GM18526 (cell line): ENCODE measurements around the gene FGGY.

Source experiments
- POLR2A ChIP-seq: IDR thresholded peaks from 3 replicates; pipeline ENCODE4 v1.6.1; 2011; ENCODE audit not compliant: insufficient read length; ENCODE audit errors: extremely low read depth

The FGGY gene

DNA sequence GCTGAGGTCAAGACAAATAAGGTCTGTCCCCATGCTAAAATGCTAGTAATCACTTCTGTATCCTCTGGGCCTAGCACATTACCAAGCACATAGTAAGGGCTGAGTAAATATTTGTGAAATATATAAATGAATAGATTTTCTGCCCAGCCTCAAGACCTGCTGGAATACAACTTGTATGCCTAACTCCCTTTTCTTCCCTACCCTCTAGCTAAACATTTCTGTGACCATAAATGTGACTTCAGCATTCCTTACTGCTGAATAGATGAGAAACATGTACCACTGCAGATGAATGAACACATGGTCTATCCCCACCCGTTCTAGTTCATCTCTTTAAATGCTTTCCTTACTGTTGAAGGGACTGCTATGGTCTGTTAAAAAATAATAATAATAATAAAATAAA lies 308.9 kb downstream of the FGGY start:
- no peak for TF ChIP-seq POLR2A

DNA sequence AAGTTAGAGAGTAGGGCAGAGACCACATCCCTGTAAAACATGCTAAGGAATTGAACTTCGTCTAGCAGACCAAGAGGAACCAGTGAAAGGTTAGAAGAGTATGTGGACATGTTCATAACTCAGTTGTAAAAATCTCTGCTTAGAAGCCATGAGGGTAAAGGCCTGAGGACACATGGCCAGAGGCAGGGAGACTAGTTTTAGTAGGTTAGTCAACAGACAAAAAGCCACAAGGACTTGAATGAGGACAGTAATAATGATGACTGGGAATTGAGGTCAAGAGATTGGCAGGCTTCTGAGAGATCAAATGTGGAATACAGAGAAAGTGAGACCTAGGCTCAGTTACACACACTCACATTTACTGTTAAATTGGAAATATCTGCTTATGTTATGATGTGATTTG lies 312.4 kb downstream of the FGGY start:
- TF ChIP-seq POLR2A: no peak

DNA sequence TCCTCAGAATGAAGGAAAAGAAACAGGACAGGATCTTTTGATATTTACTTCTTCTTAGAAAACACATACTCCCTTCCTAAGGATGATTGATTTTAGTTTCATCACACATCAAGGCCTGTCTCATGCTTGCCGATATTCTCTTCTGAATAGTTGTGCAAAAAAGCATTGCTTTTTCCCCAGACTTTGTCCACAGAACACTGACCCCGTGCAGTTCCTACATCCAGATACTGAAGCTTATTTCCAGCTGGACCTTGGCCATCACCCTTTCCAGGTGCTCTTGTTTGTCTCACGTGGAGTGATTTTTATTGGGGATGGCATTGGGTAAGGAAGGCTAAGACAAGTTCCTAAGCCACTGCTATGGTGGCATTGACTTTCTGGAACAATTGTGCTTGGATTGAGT lies 320.5 kb downstream of the FGGY start:
- TF ChIP-seq POLR2A: no peak

DNA sequence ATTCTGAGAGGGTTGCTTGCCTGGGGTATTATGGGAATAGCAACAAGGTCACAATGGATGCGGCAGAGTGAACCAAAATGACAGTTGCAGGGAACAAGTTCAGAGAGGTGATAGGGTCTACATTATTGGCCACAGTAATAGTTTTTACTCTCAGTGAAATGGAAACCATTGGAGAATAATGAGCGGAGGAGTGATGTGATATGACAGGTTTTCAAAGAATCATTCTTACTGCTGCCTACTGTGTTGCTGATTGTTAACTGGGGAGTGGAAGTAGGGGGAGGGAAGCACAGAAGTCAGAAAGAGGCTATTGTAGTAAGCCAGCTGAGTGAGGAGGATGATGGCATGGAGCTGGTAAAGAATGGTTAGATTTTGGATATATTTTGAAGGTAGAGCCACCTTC lies 322.7 kb downstream of the FGGY start:
- no peak for TF ChIP-seq POLR2A

DNA sequence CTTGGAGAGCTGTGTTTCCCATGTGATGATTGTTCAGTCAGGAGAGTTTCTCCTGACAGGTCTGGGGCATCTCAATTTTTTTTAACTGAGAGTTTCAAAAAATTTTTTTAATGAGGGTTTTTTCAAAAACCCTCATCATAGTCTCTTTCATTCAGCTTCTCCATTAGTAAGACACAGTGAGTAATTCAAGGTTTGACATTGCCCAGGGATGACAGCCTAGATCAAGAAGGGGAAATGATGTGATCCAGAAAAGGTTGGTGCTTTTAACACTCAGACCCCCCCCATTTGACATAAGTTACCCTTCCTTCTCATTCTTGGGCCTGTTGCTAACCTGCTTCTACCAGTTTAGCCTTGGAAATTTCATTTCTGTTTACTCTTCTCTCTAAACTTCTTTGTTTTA lies 328.5 kb downstream of the FGGY start:
- no peak for TF ChIP-seq POLR2A

DNA sequence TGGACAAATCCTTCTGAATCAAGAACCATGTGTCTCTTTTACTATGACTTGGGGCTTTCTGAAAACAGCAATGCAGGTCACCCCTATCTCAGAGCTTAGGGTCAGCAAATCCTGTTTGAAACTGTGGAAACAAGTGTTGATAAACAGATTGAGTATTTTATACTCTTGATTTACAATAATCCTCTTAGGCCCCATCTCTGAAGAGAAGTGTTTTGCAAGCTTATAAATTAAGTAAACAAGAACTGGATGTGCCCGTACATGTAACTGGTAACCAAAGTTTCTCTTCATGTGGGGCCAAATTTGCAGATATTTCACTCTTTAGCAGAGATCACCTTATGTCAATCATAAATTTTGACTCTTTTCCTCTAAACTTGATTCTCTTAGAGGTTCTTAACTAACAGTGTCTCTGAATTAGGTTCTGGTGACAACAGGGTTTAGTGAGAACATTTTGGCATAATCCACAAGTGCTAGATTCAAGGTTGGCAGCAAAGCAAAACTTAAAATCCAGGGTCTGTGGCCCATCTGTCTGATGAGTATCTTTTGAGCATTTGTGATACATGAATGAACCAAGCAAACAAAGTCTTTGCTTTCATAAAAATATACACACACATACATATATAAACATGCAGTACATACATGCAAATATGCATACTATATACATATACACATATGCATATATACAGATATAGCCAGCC lies 334.8 kb downstream of the FGGY start:
- TF ChIP-seq POLR2A: no peak

GRCh38 chr1:59635097-59635496 lies 338.2 kb downstream of the FGGY start:
- no peak for TF ChIP-seq POLR2A

GRCh38 chr1:59638231-59638711 lies 341.4 kb downstream of the FGGY start:
- no peak for TF ChIP-seq POLR2A

- TF ChIP-seq POLR2A: no peak
Observed at GRCh38 chr1:59639266-59639665, 342.4 kb downstream of the FGGY start.

- TF ChIP-seq POLR2A: no peak
Observed at GRCh38 chr1:59640851-59641250, 344.0 kb downstream of the FGGY start.

GRCh38 chr1:59641836-59642235 lies 344.9 kb downstream of the FGGY start:
- TF ChIP-seq POLR2A: no peak

GRCh38 chr1:59643526-59643925 lies 346.6 kb downstream of the FGGY start:
- TF ChIP-seq POLR2A: no peak

GRCh38 chr1:59645893-59646292 lies 349.0 kb downstream of the FGGY start:
- no peak for TF ChIP-seq POLR2A

DNA sequence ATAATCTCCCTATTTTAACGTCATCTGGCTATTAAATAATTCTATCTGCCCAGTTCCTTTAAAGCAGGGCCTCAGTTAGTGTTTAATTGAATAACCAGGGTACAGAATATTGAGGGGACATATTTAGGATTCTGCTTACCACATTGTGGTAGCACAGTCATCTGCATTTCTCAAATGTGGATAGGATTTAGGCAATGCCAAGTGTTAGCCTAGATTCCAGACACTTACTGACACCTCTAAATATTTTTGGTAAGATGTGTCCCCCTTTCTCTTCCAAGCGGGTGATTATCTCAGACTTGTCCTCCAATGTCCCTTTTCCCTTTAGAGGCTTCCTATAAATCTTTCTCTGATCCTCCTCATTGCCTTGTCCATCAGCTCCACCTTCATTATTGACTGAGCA lies 357.1 kb downstream of the FGGY start:
- TF ChIP-seq POLR2A: no peak

GRCh38 chr1:59657873-59658465 lies 361.1 kb downstream of the FGGY start:
- TF ChIP-seq POLR2A: no peak

DNA sequence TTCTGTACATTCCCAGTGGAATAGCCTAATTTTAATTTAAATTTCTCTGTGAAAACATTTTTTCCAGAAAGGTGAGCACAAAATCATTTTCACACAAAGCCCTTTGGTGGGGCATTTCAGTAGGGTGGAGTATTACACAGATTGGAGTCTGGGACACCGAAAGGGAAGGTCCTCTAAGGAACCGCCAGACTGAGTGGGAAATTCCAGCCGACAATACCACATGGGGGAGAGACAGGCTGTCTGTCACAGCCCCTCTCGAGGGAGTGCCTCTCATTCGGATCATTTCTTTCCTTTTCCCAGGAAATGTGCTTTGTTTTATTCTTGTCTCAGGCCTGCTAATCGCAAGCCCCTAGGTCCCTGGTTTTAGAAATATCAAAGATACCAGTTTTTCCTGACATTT lies 367.3 kb downstream of the FGGY start:
- no peak for TF ChIP-seq POLR2A

- no peak for TF ChIP-seq POLR2A
Observed at GRCh38 chr1:59666106-59666505, 369.2 kb downstream of the FGGY start.
